Measurements from ENCODE around the gene PLXNA2. TPM values are rescaled to one million over a fixed set of nuclear protein-coding genes. Genes with fewer than 3 reads are reported as not detected.

Gene PLXNA2
- total and polyA plus RNA-seq, 2 of the 8 experiments (the other 6 are each of a cell fraction or from before 2014, with no cell fraction given) = 0.33 to 1.5 TPM

GRCh38 chr1:207993477-207994445, 250.4 kb downstream of the PLXNA2 start (continued):
- TF ChIP-seq GTF2F1 (IDR thresholded peaks at IDR 0.05; ENCODE audit: borderline replicate concordance, low read depth, low read length) = no peak
- TF ChIP-seq TEAD4 (IDR thresholded peaks at IDR 0.05; ENCODE audit: low read depth, low read length) = 0 out of 2 replicates have a peak, but pooled peaks have one; percentile 34
- TF ChIP-seq RXRA (IDR thresholded peaks at IDR 0.05; ENCODE audit: insufficient read depth, low read depth, low read length) = no peak
- TF ChIP-seq CHD7 (IDR thresholded peaks at IDR 0.05; ENCODE audit: insufficient replicate concordance, low read length) = no peak
- TF ChIP-seq EGR1 (IDR thresholded peaks at IDR 0.05; ENCODE audit: borderline replicate concordance, low read depth, low read length) = no peak
